Bone marrow (tissue), 2 donors: ENCODE data around the gene SLC23A3.

ENCODE experiments used
- DNase-seq, 2 donors: peaks; one replicate each; lab custom pipeline; 2025; lab: John Stamatoyannopoulos, UW

Gene SLC23A3

GRCh38 chr2:219175928-219176817 lies 6.3 kb upstream of the SLC23A3 start:
- DNase-seq, result peak in 1 of 2 donors; percentile 63

- DNase-seq, result no peak
These were observed 5.7 kb upstream of the SLC23A3 start for GRCh38 chr2:219175486-219175885.

GRCh38 chr2:219174801-219175200 lies 5.0 kb upstream of the SLC23A3 start:
- DNase-seq, result no peak

DNA sequence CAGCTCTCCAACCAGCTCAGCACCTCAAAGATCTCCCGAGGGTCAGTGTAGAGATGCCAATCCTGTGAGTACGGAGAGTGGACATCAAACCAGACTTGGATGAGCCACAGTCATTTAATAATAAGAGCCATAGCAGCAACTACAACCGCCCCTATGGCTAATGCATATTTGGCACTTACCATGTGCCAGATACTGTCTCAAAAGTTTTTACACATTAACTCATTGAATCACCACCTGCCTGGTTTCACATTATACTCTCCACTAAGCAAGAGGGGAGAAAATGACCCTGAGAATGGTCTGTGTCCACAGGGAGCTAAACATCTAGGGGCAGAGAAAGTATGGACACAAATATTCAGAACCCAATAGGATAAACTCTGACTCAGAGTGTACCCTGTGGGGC lies 4.3 kb upstream of the SLC23A3 start:
- DNase-seq, result no peak

- no peak for DNase-seq
These were observed 3.3 kb upstream of the SLC23A3 start for GRCh38 chr2:219173176-219173575.

GRCh38 chr2:219172231-219173154 lies 2.7 kb upstream of the SLC23A3 start:
- no peak for DNase-seq

DNA sequence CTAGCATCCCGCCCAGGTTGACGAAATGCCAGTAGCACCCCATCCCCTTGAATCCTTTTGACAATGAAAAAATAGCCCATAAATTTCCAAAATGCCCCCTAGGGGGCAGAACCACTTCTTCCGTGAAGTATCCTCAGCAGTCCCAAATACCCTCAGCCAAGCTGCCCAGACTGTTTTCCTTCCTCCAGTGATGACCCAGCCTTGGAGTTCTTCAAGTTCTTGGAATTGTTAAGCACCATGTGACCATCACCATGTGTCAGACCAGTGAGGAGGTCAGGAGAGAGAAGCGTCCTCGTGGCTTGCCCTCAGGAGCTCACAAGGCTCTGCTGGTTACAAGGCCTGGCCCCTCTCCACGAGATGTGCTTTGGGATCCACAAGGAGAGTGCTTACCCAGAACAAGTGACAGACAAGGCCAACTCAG lies 1.4 kb upstream of the SLC23A3 start:
- peak in 1 of 2 donors; percentile 28 for DNase-seq

GRCh38 chr2:219168932-219169331 lies 897 bp downstream of the SLC23A3 start:
- DNase-seq, result no peak

DNA sequence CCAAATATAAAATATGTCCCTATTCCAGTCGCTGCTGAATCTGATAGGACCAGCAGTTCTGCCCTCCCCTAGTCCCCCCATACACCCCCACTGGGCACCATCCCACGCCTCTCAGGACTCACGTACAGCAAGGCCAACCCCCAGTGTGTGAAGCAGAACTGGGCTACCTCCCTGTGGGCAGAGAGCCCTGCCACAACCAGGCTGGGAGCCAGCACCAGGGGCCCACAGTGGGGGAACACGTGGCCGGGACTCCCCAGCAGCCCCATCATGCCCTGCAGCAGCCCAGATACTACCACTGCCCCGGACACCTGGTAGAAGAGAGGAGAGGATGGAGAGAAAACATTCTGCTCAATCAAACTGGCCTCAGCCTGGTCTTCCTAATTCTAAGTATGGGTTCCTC lies 1.3 kb downstream of the SLC23A3 start:
- DNase-seq, result no peak

DNA sequence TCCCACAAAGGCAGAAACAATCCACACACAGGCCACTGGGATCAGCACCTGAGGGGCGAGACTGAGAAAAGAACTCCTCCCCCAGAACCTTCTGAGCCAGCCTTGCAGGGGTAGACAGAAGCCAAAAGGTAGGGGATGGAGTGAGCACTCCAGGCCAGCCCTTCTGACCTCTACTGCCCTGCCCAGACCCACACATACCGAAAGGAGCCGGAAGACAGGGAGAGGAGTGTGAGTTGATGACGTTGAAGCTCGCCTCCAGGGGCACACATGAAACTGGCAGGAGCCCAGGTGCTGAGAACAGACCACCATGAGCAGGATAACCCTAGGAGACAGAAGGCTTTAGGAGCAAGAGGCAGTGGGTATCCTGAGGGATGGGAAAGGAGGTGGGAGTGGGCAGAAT lies 1.8 kb downstream of the SLC23A3 start:
- DNase-seq, result no peak

- DNase-seq, result no peak
These were observed 4.5 kb downstream of the SLC23A3 start for GRCh38 chr2:219165058-219165911.

GRCh38 chr2:219163156-219163555 lies 6.7 kb downstream of the SLC23A3 start:
- no peak for DNase-seq

DNA sequence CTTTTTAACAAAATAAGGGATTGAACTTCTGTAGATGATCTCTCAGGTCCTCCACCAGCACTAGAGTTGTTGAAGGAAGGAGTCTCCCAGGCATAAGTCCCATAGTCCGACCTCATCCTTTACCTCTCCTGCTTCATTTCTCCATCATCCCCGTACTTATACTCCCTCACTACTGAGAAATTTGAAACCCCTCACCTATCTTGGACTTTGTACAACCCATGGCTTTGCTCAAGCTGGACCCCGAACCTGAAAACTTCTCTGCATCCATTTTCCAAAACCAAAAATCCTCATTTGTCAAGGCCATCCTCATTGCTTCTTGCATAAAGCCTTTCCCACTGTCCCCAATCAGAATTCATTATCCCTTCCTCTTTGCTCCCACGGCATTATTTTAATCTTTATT lies 8.7 kb downstream of the SLC23A3 start:
- DNase-seq, result no peak

GRCh38 chr2:219160186-219161017 lies 9.4 kb downstream of the SLC23A3 start, which contains the start of gene NHEJ1:
Gene NHEJ1 (minus strand): TSS chr2:219160815. CDS start chr2:219158362, 2,453 bp downstream.
- DNase-seq, result peak; percentile 87 to 99

DNA sequence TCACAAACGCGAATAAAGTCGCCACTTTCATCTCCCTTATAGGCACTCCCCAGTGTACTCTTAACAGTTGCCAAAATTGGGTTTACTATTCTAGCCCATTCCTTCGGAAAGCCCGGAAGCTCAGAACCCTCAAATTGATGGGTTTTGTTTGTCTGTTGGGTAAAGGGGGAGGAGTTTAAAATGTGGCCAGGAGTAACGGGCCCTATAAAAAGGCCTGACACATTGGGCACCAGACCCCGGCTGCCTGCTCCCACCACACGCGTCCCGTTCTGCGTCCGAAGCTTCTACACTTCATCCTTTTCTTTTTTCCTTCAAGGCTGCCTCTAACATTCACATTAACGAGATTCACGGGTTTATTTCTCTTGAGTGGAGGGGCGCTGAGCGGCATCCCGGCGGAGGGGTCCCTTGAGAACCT lies 10.1 kb downstream of the SLC23A3 start:
- no peak for DNase-seq

GRCh38 chr2:219158586-219158985 lies 11.2 kb downstream of the SLC23A3 start:
- DNase-seq, result no peak

- no peak for DNase-seq
These were observed 11.8 kb downstream of the SLC23A3 start for GRCh38 chr2:219158025-219158424.

- no peak for DNase-seq
These were observed 12.4 kb downstream of the SLC23A3 start for GRCh38 chr2:219157396-219157795.

- peak in 1 of 2 donors; percentile 56 for DNase-seq
These were observed 14.7 kb downstream of the SLC23A3 start for GRCh38 chr2:219155054-219155644.

- no peak for DNase-seq
These were observed 20.2 kb downstream of the SLC23A3 start for GRCh38 chr2:219149667-219150066.
